HPDE6-E6E7 (cell line): ENCODE measurements around the gene UST.
"Not testable (repeated sequence)": the region's sequence is repeated elsewhere in the genome, so short reads cannot be mapped to it uniquely, and the experiment has no call there.

Source experiments
- DNase-seq: peaks from one replicate; pipeline ENCODE4 v3.0.0; 2011; ENCODE audit warnings: missing footprints; ENCODE audit errors: extremely low spot score

UST gene

GRCh38 chr6:149084808-149085556 is 338.2 kb downstream of the UST start:
- no peak for DNase-seq

DNA sequence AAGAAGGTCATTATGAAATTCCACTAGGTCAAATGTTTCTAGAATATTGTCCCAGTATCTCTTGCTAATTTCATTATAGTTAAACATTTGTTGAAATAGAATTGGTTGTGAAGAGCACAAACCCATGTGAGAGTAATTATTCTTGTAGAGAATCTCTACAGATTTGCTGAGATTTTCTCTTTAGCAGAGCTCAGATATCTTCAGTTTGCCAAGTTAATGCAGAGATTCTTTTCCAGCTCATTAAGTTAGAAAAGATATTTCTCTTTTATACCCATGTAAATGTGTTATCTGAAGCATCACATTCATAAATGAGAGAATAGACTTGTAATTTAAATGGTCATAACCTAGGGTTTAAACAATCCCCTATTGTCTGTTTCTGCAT is 338.7 kb downstream of the UST start:
- no peak for DNase-seq

GRCh38 chr6:149086363-149086762 is 339.5 kb downstream of the UST start:
- DNase-seq: no peak

- DNase-seq: no peak
Measured at GRCh38 chr6:149087898-149088297, 341.1 kb downstream of the UST start.

DNA sequence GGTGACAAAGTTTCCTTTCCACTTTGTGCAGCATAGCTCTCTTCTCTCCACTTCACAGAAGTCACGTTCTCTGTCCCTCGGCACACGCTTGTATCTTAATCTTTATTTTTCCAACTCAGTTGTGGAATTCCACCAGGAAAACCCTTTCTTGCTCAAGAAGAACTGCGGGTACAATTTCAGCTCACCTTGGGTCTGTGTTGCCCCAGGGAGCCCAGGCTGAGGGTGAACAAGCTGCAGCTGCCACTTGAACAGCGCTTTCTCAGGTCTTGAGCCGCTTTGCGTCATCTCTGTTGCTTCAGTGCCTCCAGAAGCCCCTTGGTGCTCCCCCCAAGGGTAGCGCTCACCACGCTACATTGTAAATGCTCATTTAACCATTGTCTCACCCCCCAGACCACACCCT is 341.5 kb downstream of the UST start:
- DNase-seq: no peak

- DNase-seq: no peak
Measured at GRCh38 chr6:149089510-149089909, 342.7 kb downstream of the UST start.

DNA sequence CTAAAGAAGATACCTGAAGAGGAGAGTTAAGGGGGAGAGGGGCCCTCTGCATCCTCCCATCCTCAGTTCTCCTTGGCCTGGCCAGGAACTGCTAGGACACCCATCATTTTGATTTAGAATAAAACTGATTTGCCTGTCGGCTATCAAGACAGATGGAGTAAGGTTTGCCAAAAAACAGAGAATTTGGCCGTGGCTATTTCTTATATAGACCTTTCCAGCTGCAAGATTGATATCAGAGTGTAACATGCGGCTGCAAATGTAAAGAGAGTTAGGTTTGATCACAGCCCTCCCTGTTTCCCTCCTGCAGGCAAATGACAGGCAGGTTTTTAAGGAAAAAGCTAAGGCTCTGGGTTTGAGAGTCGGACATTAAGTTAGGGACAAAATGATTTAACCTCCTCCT is 344.1 kb downstream of the UST start:
- DNase-seq: no peak

- no peak for DNase-seq
Measured at GRCh38 chr6:149093643-149094042, 346.8 kb downstream of the UST start.

GRCh38 chr6:149094156-149094555 is 347.3 kb downstream of the UST start:
- no peak for DNase-seq

DNA sequence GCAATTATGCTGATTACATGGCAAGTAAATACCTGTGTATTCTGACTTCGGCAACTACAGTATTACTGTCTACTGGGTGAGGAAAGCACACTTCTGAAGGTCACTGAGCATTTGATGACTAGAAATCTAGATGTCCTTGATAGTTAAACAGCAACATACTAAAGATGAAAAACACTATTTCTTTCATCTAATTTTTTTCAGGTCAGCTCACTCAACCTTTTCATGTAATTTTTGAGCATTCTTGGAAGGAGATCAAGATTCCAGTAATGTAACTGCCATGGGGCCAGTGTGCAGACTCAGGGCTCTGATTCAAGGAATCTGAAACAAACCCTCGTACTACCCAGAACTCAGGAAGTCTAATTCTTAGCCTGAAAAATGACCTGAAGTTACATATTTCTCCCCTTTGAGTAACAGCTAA is 348.1 kb downstream of the UST start:
- no peak for DNase-seq

- DNase-seq: no peak
Measured at GRCh38 chr6:149095842-149096241, 349.0 kb downstream of the UST start.

DNA sequence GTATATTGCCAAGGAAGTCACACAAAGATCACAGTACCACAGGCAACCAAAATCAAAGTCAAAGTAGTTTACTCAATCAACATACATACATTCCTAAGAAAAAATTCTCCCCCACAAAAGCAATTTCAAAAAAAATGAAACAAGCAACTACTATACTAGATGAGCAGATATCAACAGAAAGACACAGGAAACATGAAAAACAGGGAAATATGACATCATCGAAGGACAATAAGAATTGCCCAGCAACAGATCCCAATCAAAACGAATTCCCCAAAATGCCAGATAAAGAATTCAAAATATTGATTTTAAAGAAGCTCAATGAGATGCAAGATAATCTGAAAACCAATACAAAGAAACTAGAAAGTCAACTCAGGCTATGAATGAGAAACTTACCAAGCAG is 351.0 kb downstream of the UST start:
- no peak for DNase-seq

- no peak for DNase-seq
Measured at GRCh38 chr6:149098700-149099276, 352.0 kb downstream of the UST start.

- DNase-seq: no peak
Measured at GRCh38 chr6:149102324-149102723, 355.5 kb downstream of the UST start.

- DNase-seq: not testable (repeated sequence)
Measured at GRCh38 chr6:149103950-149104349, 357.1 kb downstream of the UST start.

- DNase-seq: no peak
Measured at GRCh38 chr6:149107520-149107919, 360.7 kb downstream of the UST start.

DNA sequence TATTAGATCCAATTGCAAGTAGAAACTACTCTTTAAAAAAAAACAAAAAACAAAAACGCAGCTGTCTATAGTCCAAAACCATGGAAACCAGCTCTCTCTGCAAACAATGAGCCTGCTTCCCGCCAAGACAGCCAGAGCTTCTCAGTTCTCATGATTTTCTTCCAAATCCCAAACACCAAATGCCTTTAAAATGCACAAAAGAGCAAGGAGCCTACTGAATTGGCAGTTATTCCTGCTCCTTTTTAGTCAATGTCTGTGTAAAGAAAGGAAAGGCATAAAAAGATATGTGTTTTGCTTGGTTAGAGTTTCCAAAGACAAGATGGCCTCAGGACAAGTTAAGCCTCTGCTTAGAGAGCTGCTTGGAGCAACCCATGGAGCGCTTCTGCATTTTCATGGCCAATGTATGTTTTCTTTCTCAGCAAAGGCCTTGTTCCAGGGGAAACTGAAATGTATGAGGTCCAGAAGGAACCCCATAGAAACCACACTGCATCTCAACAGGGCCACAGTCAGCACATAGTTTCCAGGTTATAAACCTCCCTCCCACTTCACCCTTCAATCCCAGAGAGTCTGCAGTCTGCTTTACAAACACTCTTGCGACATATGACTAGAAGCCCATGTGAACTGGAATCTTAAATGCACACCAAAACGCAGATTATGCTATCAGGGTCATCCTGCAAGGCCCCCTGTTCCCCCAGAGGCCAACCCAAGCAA is 361.4 kb downstream of the UST start:
- DNase-seq: no peak

DNA sequence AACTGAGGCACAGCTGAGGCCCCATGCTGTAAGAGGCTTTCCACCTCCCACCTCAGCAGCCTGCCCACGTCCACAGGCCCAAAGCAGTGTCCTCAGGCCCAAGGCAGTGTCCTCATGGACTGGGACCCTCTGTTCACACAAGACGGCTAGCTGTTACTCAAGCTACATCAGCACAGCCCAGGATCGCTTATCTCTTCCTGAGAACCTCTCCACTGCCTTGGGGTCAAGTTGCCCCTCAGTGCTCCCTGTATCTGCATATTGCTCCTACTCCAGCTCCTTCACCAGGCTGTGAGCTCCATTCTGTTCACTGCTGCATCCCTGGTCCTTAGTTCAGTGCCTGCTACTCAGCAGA is 361.9 kb downstream of the UST start:
- no peak for DNase-seq

DNA sequence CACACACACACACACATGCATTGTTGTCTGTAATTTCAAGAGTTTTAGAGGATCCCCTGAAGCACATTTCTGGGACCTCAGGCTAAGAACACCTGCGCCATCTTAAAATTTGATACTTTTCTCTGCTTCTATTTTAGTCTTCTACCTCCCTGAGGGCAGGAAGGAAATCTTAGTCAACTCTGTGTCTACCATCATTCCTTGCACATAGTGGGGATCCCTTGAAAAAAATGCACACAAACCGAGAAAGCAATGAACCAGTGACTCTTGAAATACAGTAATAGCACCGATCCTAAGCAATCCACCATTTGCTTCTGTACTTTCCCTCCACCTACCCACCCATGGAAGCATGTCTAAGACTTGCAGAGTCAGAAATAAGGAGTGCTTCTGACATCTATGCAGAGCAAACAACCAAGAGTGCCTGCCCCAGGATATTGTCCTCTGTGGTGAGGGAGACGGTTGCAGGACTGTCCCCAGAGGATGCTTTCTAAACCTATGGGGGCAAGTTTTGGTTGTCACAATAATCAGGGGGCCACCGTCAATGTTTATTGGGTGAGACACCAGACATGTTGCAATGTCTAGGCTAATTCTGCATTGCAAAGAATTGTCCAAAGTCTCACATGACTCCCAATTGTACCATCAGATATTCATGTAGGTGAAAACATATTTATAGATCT is 362.7 kb downstream of the UST start:
- no peak for DNase-seq

- no peak for DNase-seq
Measured at GRCh38 chr6:149111556-149112115, 364.8 kb downstream of the UST start.

DNA sequence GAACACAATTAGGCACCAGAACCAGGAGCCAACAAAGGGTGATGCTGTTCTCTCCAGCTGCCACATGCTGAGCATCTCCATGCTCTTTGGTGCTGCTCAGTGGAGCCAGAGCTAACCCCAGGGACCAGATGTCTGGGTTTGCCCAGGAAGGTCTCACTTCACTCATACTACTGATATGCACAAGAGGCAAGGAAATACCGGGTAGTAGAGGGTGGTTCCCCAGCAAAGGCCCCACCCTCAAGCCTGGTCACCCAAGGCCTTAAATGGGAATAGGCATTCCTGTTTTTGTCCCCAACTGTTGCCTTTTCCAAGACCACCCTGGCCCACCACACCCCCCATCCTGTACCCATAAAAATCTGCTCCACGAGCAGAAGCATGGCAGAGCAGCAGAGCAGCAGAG is 366.1 kb downstream of the UST start:
- DNase-seq: no peak

DNA sequence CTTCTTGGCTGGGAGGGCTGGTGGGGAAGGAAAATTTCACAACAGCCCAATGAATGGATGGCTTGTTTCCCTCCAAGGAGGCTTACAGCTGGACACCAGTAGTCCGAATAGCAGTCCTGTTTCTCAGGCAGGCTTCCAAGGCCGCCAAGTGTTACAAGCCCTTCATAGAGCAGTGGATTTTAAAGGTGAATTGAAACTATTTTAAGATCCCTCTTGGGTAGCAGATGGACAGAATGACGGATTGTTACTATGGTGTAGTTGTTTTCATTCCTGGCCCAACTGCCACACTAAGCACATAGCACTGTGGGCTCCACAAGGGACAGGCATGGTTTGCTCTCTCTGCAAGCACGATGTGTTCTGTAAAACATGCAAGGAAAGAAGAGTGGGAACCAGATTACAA is 367.3 kb downstream of the UST start:
- no peak for DNase-seq
